ENCODE data around the gene KRTAP22-1. TPM values are rescaled to one million over a fixed set of nuclear protein-coding genes. Genes with fewer than 3 reads are reported as not detected.

KRTAP22-1 gene
- not detected for total RNA-seq
- not detected for polyA plus RNA-seq
- total RNA-seq = not detected

DNA sequence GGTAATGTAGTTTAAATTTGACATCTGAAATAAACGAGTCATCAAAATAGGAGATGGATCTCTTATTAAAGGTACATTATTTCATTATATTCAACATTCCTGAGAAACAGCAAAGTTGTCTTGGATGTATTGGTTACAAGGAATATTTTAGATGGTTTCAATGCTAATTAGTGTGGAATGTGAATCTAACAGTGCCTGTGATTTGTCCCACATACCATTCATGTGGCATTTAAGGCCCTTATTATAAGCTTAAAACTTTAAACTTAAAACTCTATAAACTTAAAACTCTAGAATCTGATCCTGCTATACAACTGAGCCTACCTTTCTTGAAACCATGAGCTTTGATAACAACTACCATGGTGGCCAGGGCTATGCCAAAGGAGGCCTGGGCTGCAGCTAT, at the start of gene KRTAP22-1:
Gene KRTAP22-1, plus strand, starts transcription at position 301 of the 400 bp plus-strand sequence.
- no peaks in the 10 kb centered on the region for H3K9me3 ChIP-seq (ENCODE audit: control insufficient read depth in 2 of 3, low read length in 3 of 3)
- intact Hi-C loops (cut with micrococcal nuclease) = no loop called here
- DNase-seq (no peak), ATAC-seq (no peak)
- no peaks in the 10 kb centered on the region for H3K36me3 ChIP-seq (ENCODE audit: control insufficient read depth in 2 of 3, insufficient read depth in 3 of 3, low read length in 3 of 3)
- H3K9me3 Mint-ChIP-seq = peaks cover 0 to 17% (median 4%) of the 10 kb centered on the region in 11 donors
- CTCF ChIA-PET = no interaction called here
- no peaks in the 10 kb centered on the region for H3K36me3 Mint-ChIP-seq
- no peak within 1 kb of the TSS for H3K4me3 ChIP-seq (ENCODE audit: low read length)
- peaks cover 0 to 14% (median 0%) of the 10 kb centered on the region in 5 donors for H3K27me3 Mint-ChIP-seq
- no peaks in the 10 kb centered on the region for H3K27me3 ChIP-seq (ENCODE audit: control insufficient read depth in 2 of 2, insufficient read depth in 2 of 2, low read length in 2 of 2)
- no peak within 1 kb of the TSS for H3K4me3 Mint-ChIP-seq
- no peaks in the 10 kb centered on the region for H3K4me1 ChIP-seq (ENCODE audit: control insufficient read depth in 2 of 2, insufficient read depth in 2 of 2, low read length in 2 of 2)
- H3K27ac Mint-ChIP-seq = no peak within 1 kb of the TSS
- H3K4me1 Mint-ChIP-seq = no peaks in the 10 kb centered on the region
- H3K27ac ChIP-seq (ENCODE audit: low read depth, low read length) = no peak within 1 kb of the TSS
- POLR2A ChIA-PET = no interaction called here

- POLR2A ChIA-PET = no interaction called here
- no peak overlapping the region for H3K4me3 Mint-ChIP-seq
- no peaks in the 10 kb centered on the region for H3K27me3 ChIP-seq (ENCODE audit: control insufficient read depth in 2 of 2, insufficient read depth in 2 of 2, low read length in 2 of 2)
- H3K9me3 ChIP-seq (ENCODE audit: control insufficient read depth in 2 of 3, low read length in 3 of 3) = no peaks in the 10 kb centered on the region
- ATAC-seq = no peak
- no peaks in the 10 kb centered on the region for H3K36me3 Mint-ChIP-seq
- H3K27ac ChIP-seq (ENCODE audit: low read depth, low read length) = no peak overlapping the region
- CTCF ChIA-PET = no interaction called here
- no peak overlapping the region for H3K4me3 ChIP-seq (ENCODE audit: low read length)
- H3K36me3 ChIP-seq (ENCODE audit: control insufficient read depth in 2 of 3, insufficient read depth in 3 of 3, low read length in 3 of 3) = no peaks in the 10 kb centered on the region
- H3K4me1 Mint-ChIP-seq = no peaks in the 10 kb centered on the region
- H3K9me3 Mint-ChIP-seq = peaks cover 3 to 24% (median 7%) of the 10 kb centered on the region in 11 donors
- no peak overlapping the region for H3K27ac Mint-ChIP-seq
- intact Hi-C loops (cut with micrococcal nuclease) = no loop called here
- peaks cover 0 to 24% (median 8%) of the 10 kb centered on the region in 5 donors for H3K27me3 Mint-ChIP-seq
- no peaks in the 10 kb centered on the region for H3K4me1 ChIP-seq (ENCODE audit: control insufficient read depth in 2 of 2, insufficient read depth in 2 of 2, low read length in 2 of 2)
- no peak for DNase-seq
Observed at GRCh38 chr21:30552782-30553181, 48.1 kb upstream of the KRTAP22-1 start.

GRCh38 chr21:30555095-30555494, 45.8 kb upstream of the KRTAP22-1 start:
- DNase-seq = no peak
- POLR2A ChIA-PET = no interaction called here
- no peaks in the 10 kb centered on the region for H3K36me3 ChIP-seq (ENCODE audit: control insufficient read depth in 2 of 3, insufficient read depth in 3 of 3, low read length in 3 of 3)
- no peak overlapping the region for H3K4me3 Mint-ChIP-seq
- intact Hi-C loops (cut with micrococcal nuclease) = no loop called here
- H3K27ac Mint-ChIP-seq = no peak overlapping the region
- ATAC-seq = no peak
- no peaks in the 10 kb centered on the region for H3K36me3 Mint-ChIP-seq
- no peak overlapping the region for H3K4me3 ChIP-seq (ENCODE audit: low read length)
- CTCF ChIA-PET = no interaction called here
- H3K9me3 ChIP-seq (ENCODE audit: control insufficient read depth in 2 of 3, low read length in 3 of 3) = no peaks in the 10 kb centered on the region
- H3K27me3 ChIP-seq (ENCODE audit: control insufficient read depth in 2 of 2, insufficient read depth in 2 of 2, low read length in 2 of 2) = no peaks in the 10 kb centered on the region
- peaks cover 0 to 19% (median 8%) of the 10 kb centered on the region in 5 donors for H3K27me3 Mint-ChIP-seq
- no peaks in the 10 kb centered on the region for H3K4me1 Mint-ChIP-seq
- peaks cover 3 to 19% (median 5%) of the 10 kb centered on the region in 11 donors for H3K9me3 Mint-ChIP-seq
- no peaks in the 10 kb centered on the region for H3K4me1 ChIP-seq (ENCODE audit: control insufficient read depth in 2 of 2, insufficient read depth in 2 of 2, low read length in 2 of 2)
- H3K27ac ChIP-seq (ENCODE audit: low read depth, low read length) = no peak overlapping the region

DNA sequence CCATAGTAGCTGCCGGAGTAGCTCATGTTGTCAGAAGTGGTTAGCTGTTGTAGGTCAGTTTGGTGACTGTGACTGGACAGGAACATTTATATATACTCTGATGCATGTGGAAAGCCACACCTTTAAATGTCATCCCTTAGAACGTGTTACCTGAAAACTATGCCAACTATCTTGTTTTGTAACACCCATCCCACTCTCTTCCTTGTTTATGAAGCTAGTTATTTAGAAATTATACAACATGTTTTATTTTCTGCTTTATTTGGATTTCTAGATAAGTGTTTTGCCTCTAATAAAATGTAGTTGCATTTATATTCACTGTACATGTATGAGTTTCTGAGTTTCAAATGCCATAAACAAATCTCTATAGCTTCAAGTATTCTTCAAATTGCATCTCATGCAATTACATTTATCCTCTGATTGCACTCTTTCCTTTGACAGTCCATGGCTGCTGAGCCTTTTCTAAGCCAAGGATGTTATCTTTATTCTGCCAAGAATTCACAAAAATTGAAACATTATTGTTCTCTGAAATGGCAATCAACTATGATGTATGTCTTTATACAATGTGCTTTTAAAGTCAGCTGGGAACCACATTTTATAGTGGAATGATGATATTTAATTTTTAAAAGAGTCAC, 39.5 kb upstream of the KRTAP22-1 start, which contains the start of gene KRTAP19-7:
Gene KRTAP19-7, minus strand, starts transcription at position 51 of the 632 bp plus-strand sequence. Its CDS starts 25 bp downstream, at position 26.
- POLR2A ChIA-PET = no interaction called here
- no peak for DNase-seq
- CTCF ChIA-PET = no interaction called here

DNA sequence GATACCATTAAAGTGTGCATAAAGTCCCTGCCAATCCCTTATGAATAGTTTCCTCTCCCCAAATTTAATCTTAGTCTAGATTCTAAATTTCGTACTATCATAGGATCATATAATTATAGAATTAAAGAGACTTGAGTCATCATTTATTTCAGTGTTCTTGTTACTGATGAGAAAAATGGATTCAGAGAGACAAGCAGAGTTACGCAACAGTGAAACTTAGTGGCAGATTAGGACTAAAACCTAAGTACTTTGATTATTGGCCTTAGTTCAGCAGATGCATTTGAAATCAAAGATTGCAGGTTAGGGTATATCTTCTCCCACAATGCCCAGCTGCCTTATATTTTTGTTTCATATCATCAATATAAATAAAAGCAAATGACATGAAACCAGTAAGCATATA, 38.9 kb upstream of the KRTAP22-1 start:
- H3K4me3 ChIP-seq (ENCODE audit: low read length) = no peak overlapping the region
- H3K36me3 Mint-ChIP-seq = no peaks in the 10 kb centered on the region
- intact Hi-C loops (cut with micrococcal nuclease) = no loop called here
- H3K4me3 Mint-ChIP-seq = no peak overlapping the region
- no peak overlapping the region for H3K27ac Mint-ChIP-seq
- no peaks in the 10 kb centered on the region for H3K36me3 ChIP-seq (ENCODE audit: control insufficient read depth in 2 of 3, insufficient read depth in 3 of 3, low read length in 3 of 3)
- DNase-seq = no peak
- no peaks in the 10 kb centered on the region for H3K27me3 ChIP-seq (ENCODE audit: control insufficient read depth in 2 of 2, insufficient read depth in 2 of 2, low read length in 2 of 2)
- no peaks in the 10 kb centered on the region for H3K4me1 Mint-ChIP-seq
- peaks cover 0 to 5% (median 0%) of the 10 kb centered on the region in 11 donors for H3K9me3 Mint-ChIP-seq
- H3K9me3 ChIP-seq (ENCODE audit: control insufficient read depth in 2 of 3, low read length in 3 of 3) = no peaks in the 10 kb centered on the region
- no peak for ATAC-seq
- H3K27me3 Mint-ChIP-seq = peaks cover 0 to 5% (median 3%) of the 10 kb centered on the region in 5 donors
- ChIA-PET CTCF (no interaction called here), POLR2A (no interaction called here)
- H3K4me1 ChIP-seq (ENCODE audit: control insufficient read depth in 2 of 2, insufficient read depth in 2 of 2, low read length in 2 of 2) = no peaks in the 10 kb centered on the region
- H3K27ac ChIP-seq (ENCODE audit: low read depth, low read length) = no peak overlapping the region

More for the DNA sequence above, 39.5 kb upstream of the KRTAP22-1 start, which contains the start of gene KRTAP19-7:
- H3K9me3 ChIP-seq (ENCODE audit: control insufficient read depth in 2 of 3, low read length in 3 of 3) = no peaks in the 10 kb centered on the region
- H3K36me3 Mint-ChIP-seq = no peaks in the 10 kb centered on the region
- H3K9me3 Mint-ChIP-seq = peaks cover 0 to 5% (median 0%) of the 10 kb centered on the region in 11 donors
- no peak within 1 kb of the TSS for H3K4me3 Mint-ChIP-seq
- peaks cover 0 to 5% (median 3%) of the 10 kb centered on the region in 5 donors for H3K27me3 Mint-ChIP-seq
- H3K27ac ChIP-seq (ENCODE audit: low read depth, low read length) = no peak within 1 kb of the TSS
- H3K4me1 Mint-ChIP-seq = no peaks in the 10 kb centered on the region
- no peaks in the 10 kb centered on the region for H3K27me3 ChIP-seq (ENCODE audit: control insufficient read depth in 2 of 2, insufficient read depth in 2 of 2, low read length in 2 of 2)
- H3K4me3 ChIP-seq (ENCODE audit: low read length) = no peak within 1 kb of the TSS
- intact Hi-C loops (cut with micrococcal nuclease) = no loop called here
- ATAC-seq = no peak
- H3K4me1 ChIP-seq (ENCODE audit: control insufficient read depth in 2 of 2, insufficient read depth in 2 of 2, low read length in 2 of 2) = no peaks in the 10 kb centered on the region
- no peak within 1 kb of the TSS for H3K27ac Mint-ChIP-seq
- H3K36me3 ChIP-seq (ENCODE audit: control insufficient read depth in 2 of 3, insufficient read depth in 3 of 3, low read length in 3 of 3) = no peaks in the 10 kb centered on the region

GRCh38 chr21:30563072-30563471, 37.8 kb upstream of the KRTAP22-1 start:
- CTCF ChIA-PET = no interaction called here
- no peaks in the 10 kb centered on the region for H3K36me3 ChIP-seq (ENCODE audit: control insufficient read depth in 2 of 3, insufficient read depth in 3 of 3, low read length in 3 of 3)
- POLR2A ChIA-PET = no interaction called here
- H3K27ac Mint-ChIP-seq = no peak overlapping the region
- no peaks in the 10 kb centered on the region for H3K27me3 ChIP-seq (ENCODE audit: control insufficient read depth in 2 of 2, insufficient read depth in 2 of 2, low read length in 2 of 2)
- no peaks in the 10 kb centered on the region for H3K9me3 ChIP-seq (ENCODE audit: control insufficient read depth in 2 of 3, low read length in 3 of 3)
- H3K4me3 ChIP-seq (ENCODE audit: low read length) = no peak overlapping the region
- ATAC-seq = no peak
- intact Hi-C loops (cut with micrococcal nuclease) = no loop called here
- no peak overlapping the region for H3K27ac ChIP-seq (ENCODE audit: low read depth, low read length)
- no peaks in the 10 kb centered on the region for H3K4me1 ChIP-seq (ENCODE audit: control insufficient read depth in 2 of 2, insufficient read depth in 2 of 2, low read length in 2 of 2)
- no peaks in the 10 kb centered on the region for H3K36me3 Mint-ChIP-seq
- DNase-seq = no peak
- peaks cover 0 to 5% (median 0%) of the 10 kb centered on the region in 11 donors for H3K9me3 Mint-ChIP-seq
- no peaks in the 10 kb centered on the region for H3K4me1 Mint-ChIP-seq
- H3K4me3 Mint-ChIP-seq = no peak overlapping the region
- H3K27me3 Mint-ChIP-seq = peaks cover 0 to 5% (median 3%) of the 10 kb centered on the region in 5 donors

GRCh38 chr21:30563630-30564029, 37.3 kb upstream of the KRTAP22-1 start:
- ChIA-PET CTCF (no interaction called here), POLR2A (no interaction called here)
- H3K9me3 Mint-ChIP-seq = peaks cover 0 to 5% (median 0%) of the 10 kb centered on the region in 11 donors

More at GRCh38 chr21:30563630-30564029, 37.3 kb upstream of the KRTAP22-1 start:
- H3K27me3 Mint-ChIP-seq = peaks cover 1 to 5% (median 3%) of the 10 kb centered on the region in 5 donors
- ATAC-seq (no peak), DNase-seq (no peak)
- no peaks in the 10 kb centered on the region for H3K36me3 Mint-ChIP-seq
- no peak overlapping the region for H3K27ac ChIP-seq (ENCODE audit: low read depth, low read length)
- H3K9me3 ChIP-seq (ENCODE audit: control insufficient read depth in 2 of 3, low read length in 3 of 3) = no peaks in the 10 kb centered on the region
- no peaks in the 10 kb centered on the region for H3K27me3 ChIP-seq (ENCODE audit: control insufficient read depth in 2 of 2, insufficient read depth in 2 of 2, low read length in 2 of 2)
- H3K4me3 ChIP-seq (ENCODE audit: low read length) = no peak overlapping the region
- intact Hi-C loops (cut with micrococcal nuclease) = no loop called here
- no peak overlapping the region for H3K27ac Mint-ChIP-seq
- no peak overlapping the region for H3K4me3 Mint-ChIP-seq
- no peaks in the 10 kb centered on the region for H3K4me1 Mint-ChIP-seq
- no peaks in the 10 kb centered on the region for H3K4me1 ChIP-seq (ENCODE audit: control insufficient read depth in 2 of 2, insufficient read depth in 2 of 2, low read length in 2 of 2)
- no peaks in the 10 kb centered on the region for H3K36me3 ChIP-seq (ENCODE audit: control insufficient read depth in 2 of 3, insufficient read depth in 3 of 3, low read length in 3 of 3)

All from naive thymus-derived CD4-positive, alpha-beta T cell (primary cell).